Cardiac fibroblast (primary cell): ENCODE measurements around the gene SPINT3.
A peak's percentile ranks its signal among the peaks of the same experiment; 100 is the strongest.

Experiments used
- DNase-seq, 2 donors: peaks; one replicate each; pipeline versions ENCODE4 v3.0.0 to v3.0.0-alpha.2; 2010; ENCODE audit warnings: low read depth in 2 of 2
- H3K4me3 ChIP-seq, 2 donors: replicated peaks in 1 of 2; 1 replicate in 1 of 2; 2 replicates in 1 of 2; pipeline ENCODE4 v1.5.1; 2011; ENCODE audit warnings: low read depth in 2 of 2, low read length in 2 of 2, mild to moderate bottlenecking in 2 of 2, moderate library complexity in 1 of 2
- TF ChIP-seq, protein P1 (sequence below): IDR thresholded peaks from one replicate; pipeline ENCODE4 v1.5.1; 2011; ENCODE audit warnings: low read depth, mild to moderate bottlenecking, low read length, inconsistent platforms

The SPINT3 gene

DNA sequence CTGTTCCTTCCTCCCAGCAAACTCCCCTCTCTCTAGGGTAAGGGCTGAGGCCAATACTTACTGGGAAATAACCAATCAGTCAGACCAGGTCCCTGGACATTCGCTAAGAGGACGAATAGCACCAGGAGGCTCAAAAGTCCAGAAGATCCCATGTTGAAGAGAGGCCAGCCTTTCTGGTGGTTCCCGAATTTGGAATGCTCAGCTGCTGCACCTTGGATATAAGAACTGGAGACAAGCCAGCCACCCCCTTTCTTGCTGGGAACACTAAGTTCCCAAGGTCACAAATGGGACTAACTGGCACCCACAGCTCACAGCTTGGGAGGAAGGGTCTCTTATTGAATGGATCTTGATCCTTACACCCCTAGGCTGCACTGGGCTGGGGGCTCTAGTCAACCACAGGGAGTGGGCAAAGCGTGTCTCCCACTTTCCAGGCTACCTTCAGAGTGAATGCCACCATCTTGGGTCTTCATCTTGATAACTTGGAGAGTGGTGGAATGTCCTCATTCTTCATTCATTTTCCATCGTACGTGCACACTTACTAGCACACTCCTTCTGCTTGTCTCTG lies 31.9 kb upstream of the SPINT3 start, which contains the start of gene EPPIN:
EPPIN (minus strand) TSS at position 196 of the 565 bp plus-strand sequence; CDS start at position 152, 44 bp downstream.
- TF ChIP-seq, protein P1, sequence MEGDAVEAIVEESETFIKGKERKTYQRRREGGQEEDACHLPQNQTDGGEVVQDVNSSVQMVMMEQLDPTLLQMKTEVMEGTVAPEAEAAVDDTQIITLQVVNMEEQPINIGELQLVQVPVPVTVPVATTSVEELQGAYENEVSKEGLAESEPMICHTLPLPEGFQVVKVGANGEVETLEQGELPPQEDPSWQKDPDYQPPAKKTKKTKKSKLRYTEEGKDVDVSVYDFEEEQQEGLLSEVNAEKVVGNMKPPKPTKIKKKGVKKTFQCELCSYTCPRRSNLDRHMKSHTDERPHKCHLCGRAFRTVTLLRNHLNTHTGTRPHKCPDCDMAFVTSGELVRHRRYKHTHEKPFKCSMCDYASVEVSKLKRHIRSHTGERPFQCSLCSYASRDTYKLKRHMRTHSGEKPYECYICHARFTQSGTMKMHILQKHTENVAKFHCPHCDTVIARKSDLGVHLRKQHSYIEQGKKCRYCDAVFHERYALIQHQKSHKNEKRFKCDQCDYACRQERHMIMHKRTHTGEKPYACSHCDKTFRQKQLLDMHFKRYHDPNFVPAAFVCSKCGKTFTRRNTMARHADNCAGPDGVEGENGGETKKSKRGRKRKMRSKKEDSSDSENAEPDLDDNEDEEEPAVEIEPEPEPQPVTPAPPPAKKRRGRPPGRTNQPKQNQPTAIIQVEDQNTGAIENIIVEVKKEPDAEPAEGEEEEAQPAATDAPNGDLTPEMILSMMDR, result no peak
- H3K4me3 ChIP-seq, result no peak within 1 kb of the TSS
- DNase-seq, result no peak

GRCh38 chr20:45545754-45546453 lies 30.5 kb upstream of the SPINT3 start:
- no peak overlapping the region for H3K4me3 ChIP-seq
- TF ChIP-seq, protein P1, result peak; percentile 26
- DNase-seq, result peak; percentile 44 to 50

- H3K4me3 ChIP-seq, result no peak overlapping the region
- TF ChIP-seq, protein P1, result no peak
- DNase-seq, result no peak
Measured at GRCh38 chr20:45545351-45545750, 29.9 kb upstream of the SPINT3 start.

- no peak for DNase-seq
- TF ChIP-seq, protein P1, result no peak
- H3K4me3 ChIP-seq, result no peak within 1 kb of the TSS
Measured at GRCh38 chr20:45539382-45539781, 24.0 kb upstream of the SPINT3 start, which contains the start of gene WFDC6. Gene WFDC6, minus strand, starts transcription at chr20:45539482. Its CDS starts 75 bp downstream, at chr20:45539407.

DNA sequence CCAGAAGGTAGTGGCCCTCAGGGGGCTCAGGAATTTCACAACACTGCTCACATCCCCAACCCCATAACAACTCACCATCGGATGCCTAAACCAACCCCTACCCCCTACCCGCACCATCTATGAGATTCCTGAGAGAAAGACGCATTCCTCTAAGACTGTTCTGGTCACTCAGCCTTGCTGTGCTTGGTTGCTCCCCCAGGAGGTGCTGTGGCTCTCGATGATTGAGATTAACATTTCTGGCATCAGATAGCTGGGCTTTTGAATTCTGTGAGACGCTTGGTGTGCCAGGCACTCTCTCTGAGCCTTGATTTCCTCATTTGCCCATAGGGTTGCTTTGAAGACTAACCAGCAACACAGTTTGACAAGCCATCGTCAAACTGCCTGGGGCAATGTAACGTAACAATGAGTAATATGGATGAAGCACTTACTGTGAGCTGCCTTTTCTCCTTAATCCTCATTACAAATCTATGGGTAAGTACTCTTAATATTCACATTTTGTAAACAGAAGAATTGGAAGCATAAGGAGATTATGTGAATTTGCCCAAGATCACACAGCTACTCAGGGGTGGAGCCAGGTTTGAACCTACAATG lies 22.9 kb upstream of the SPINT3 start:
- no peak for DNase-seq
- H3K4me3 ChIP-seq, result no peak overlapping the region
- TF ChIP-seq, protein P1, result no peak

GRCh38 chr20:45527294-45527693 lies 11.9 kb upstream of the SPINT3 start:
- H3K4me3 ChIP-seq, result no peak overlapping the region
- TF ChIP-seq, protein P1, result no peak
- DNase-seq, result no peak
